ENCODE results near the gene CCNE1.

- no peak for TF ChIP-seq REST (IDR thresholded peaks at IDR 0.05; ENCODE audit: low read depth, low read length)
- TF ChIP-seq CTCF (IDR thresholded peaks at IDR 0.05): no peak
- TF ChIP-seq FOXM1 (IDR thresholded peaks at IDR 0.05; ENCODE audit: low read depth): no peak
- no peak for TF ChIP-seq TCF12 (IDR thresholded peaks at IDR 0.05)
- TF ChIP-seq MXI1 (IDR thresholded peaks at IDR 0.05; ENCODE audit: low read depth, low read length): no peak
These were observed 7.5 kb downstream of the CCNE1 start for GRCh38 chr19:29819300-29819699.
